ENCODE measurements around the gene LSM14A.
"Not testable (repeated sequence)": the region's sequence is repeated elsewhere in the genome, so short reads cannot be mapped to it uniquely, and the experiment has no call there.

The LSM14A gene

DNA sequence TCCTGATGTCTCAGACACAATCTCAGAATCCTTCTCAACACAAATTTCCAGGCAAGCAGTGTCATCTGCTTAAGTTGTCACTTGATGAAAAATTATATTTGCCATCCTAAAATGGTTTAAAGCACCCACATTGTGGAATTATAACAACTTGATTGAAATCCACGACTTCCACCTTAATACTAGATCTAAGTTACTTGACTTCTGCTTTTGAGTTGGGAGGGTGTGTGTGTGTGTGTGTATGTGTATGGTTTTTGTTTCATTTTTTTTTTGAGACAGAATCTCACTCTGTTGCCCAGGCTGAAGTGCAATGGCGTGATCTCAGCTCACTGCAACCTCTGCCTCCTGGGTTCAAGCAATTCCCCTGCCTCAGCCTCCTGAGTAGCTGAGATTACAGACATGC lies 10.4 kb upstream of the LSM14A start:
- not testable (repeated sequence) for H3K4me3 ChIP-seq (ENCODE audit: low read length); H3K27me3 ChIP-seq (replicated peaks; ENCODE audit: control insufficient read depth, insufficient read depth, low read length); H3K4me1 ChIP-seq (ENCODE audit: control insufficient read depth, insufficient read depth, low read length); DNase-seq (ENCODE audit: low read depth); H3K36me3 ChIP-seq (ENCODE audit: control insufficient read depth, insufficient read depth, low read length, severe bottlenecking); H3K9me3 ChIP-seq (ENCODE audit: control insufficient read depth, low read length); H3K9ac ChIP-seq (ENCODE audit: low read length)

DNA sequence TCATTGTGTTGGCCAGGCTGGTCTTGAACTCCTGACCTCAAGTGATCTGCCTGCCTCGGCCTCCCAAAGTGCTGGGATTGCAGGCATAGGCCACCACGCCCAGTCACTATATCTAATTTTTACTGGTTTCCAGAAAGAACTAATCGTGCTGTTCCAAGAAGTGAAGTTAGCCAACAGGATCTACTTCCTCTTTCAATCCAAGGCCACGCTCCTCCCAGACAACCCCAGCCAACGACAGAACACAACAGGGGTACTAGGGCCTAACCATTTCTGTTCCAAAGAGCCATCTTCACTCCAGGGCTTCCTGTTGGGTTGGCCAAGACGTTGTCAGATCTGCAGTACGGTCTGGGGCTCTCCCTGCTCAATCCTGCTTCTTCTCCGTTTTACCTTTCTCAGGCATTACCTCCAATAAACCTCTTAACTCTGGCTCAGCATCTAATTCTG lies 7.0 kb upstream of the LSM14A start:
- H3K27me3 ChIP-seq (replicated peaks; ENCODE audit: control insufficient read depth, insufficient read depth, low read length) = no peaks in the 10 kb centered on the region
- no peak overlapping the region for H3K9ac ChIP-seq (ENCODE audit: low read length)
- no peaks in the 10 kb centered on the region for H3K36me3 ChIP-seq (ENCODE audit: control insufficient read depth, insufficient read depth, low read length, severe bottlenecking)
- no peak for DNase-seq (ENCODE audit: low read depth)
- no peaks in the 10 kb centered on the region for H3K9me3 ChIP-seq (ENCODE audit: control insufficient read depth, low read length)
- no peak overlapping the region for H3K4me3 ChIP-seq (ENCODE audit: low read length)
- no peaks in the 10 kb centered on the region for H3K4me1 ChIP-seq (ENCODE audit: control insufficient read depth, insufficient read depth, low read length)

DNA sequence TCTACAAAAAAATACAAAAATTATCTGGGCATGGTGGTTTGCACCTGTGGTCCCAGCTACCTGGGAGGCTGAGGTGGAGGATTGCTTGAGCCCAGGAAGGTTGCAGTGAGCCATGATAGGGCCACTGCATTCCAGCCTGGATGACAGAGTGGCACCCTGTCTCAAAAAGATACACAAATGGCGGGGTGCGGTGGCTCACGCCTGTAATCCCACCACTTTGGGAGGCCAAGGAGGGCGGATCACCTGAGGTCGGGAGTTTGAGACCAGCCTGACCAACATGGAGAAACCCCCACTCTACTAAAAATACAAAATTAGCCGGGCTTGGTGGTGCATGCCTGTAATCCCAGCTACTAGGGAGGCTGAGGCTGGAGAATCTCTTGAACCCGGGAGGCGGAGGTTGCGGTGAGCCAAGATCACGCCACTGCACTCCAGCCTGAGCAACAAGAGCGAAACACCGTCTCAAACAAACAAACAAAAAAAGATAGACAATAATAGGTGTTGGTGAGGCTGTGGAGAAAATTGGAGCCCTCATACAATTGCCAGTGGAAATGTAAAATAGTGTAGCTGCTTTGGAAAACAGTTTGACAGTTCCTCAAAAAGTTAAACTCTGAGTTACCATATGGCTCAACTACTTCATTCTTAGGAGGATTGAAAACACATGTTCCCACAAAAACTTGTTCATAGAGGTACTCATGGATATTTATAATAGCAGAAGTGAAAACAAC lies 2.7 kb upstream of the LSM14A start:
- DNase-seq (ENCODE audit: low read depth); H3K9ac ChIP-seq (ENCODE audit: low read length); H3K27me3 ChIP-seq (replicated peaks; ENCODE audit: control insufficient read depth, insufficient read depth, low read length); H3K4me3 ChIP-seq (ENCODE audit: low read length); H3K36me3 ChIP-seq (ENCODE audit: control insufficient read depth, insufficient read depth, low read length, severe bottlenecking); H3K9me3 ChIP-seq (ENCODE audit: control insufficient read depth, low read length): not testable (repeated sequence)
- H3K4me1 ChIP-seq (ENCODE audit: control insufficient read depth, insufficient read depth, low read length) = peaks cover 15% of the 10 kb centered on the region

DNA sequence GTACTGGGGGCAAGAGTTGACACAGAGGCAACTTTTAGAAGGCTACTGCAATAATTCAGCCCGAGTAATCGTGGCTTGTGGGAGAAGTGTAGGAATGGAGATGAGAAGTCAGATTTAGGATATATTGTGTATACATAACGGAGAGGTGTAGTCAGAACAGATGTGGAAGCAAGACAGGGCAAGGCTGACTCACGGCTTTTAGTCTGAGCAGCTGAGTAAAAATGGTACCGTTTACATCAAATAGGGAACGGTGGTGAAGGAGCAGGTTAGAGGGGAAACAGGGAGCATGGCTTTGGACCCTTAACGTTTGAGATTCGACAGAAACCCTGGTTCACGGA lies 796 bp upstream of the LSM14A start:
- Histone ChIP-seq H3K9me3 (ENCODE audit: control insufficient read depth, low read length) (no peaks in the 10 kb centered on the region), H3K4me3 (ENCODE audit: low read length) (peak overlapping the region; percentile 95), H3K9ac (ENCODE audit: low read length) (peak overlapping the region; percentile 98), H3K27me3 (replicated peaks; ENCODE audit: control insufficient read depth, insufficient read depth, low read length) (no peaks in the 10 kb centered on the region), H3K36me3 (ENCODE audit: control insufficient read depth, insufficient read depth, low read length, severe bottlenecking) (no peaks in the 10 kb centered on the region), H3K4me1 (ENCODE audit: control insufficient read depth, insufficient read depth, low read length) (peaks cover 34% of the 10 kb centered on the region)
- DNase-seq (ENCODE audit: low read depth) = peak; percentile 76

DNA sequence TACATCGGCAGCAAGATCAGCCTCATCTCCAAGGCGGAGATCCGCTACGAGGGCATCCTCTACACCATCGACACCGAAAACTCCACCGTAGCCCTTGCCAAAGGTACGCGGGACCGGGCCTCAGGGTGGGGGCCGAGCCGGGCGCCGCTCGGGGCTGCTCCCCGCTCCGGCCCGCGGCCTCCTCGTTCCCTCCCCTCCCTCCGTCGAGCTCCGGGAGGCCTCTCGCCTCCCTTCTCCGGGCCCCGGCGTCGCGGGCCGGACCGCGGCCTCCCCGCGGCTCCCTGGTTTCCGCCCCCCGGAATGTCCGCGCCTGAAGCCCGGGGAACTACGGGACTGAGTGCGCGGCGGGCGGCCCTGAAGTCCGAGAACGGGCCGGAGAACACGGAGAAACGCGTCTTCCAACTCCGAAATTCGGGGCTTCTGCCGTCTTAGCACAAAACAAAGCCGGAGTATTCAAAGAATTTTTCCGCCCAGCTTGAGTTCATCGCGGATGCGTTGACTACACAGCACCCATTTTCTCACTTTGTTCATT lies 423 bp downstream of the LSM14A start:
- peak overlapping the region; percentile 95 for H3K4me3 ChIP-seq (ENCODE audit: low read length)
- peak; percentile 72 for DNase-seq (ENCODE audit: low read depth)
- H3K9me3 ChIP-seq (ENCODE audit: control insufficient read depth, low read length) = no peaks in the 10 kb centered on the region
- H3K36me3 ChIP-seq (ENCODE audit: control insufficient read depth, insufficient read depth, low read length, severe bottlenecking) = no peaks in the 10 kb centered on the region
- H3K4me1 ChIP-seq (ENCODE audit: control insufficient read depth, insufficient read depth, low read length) = peaks cover 46% of the 10 kb centered on the region
- no peaks in the 10 kb centered on the region for H3K27me3 ChIP-seq (replicated peaks; ENCODE audit: control insufficient read depth, insufficient read depth, low read length)
- H3K9ac ChIP-seq (ENCODE audit: low read length) = peak overlapping the region; percentile 98

DNA sequence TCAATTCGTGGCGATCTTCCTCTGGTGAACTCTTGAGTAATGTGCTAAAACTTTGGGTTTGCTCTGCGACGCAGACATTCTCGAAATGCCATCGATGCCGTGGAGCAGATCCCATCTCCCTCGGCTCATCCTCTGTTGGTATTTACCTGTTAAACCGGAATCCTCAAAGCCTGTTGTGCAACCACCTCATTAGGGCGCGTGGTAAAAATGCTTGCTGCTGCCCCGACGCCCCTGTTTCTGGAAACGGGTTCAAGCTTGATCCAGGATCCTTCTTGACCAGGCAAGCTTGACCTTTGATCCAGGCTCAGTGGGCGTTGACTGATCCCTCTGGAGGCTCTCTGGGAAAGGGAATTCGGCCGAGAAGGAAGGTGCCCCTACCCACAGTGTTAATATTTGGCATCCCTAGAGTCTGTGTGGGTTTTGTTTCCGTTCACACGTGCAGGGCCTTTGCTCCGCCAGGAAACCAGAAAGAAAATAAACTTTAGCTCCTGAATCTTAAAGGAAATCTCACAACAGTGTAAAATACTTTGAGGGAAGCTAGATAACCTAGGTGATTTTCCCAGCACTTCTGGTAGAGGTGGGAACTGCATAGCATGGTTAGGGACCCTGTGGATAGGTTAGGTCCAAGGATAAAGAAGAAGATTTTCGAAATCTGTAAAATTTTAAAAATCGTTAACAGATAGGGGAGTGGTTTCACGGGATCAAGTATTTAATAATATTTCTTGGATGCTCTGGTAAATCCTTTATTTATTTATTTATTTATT lies 1.1 kb downstream of the LSM14A start:
- Histone ChIP-seq H3K27me3 (replicated peaks; ENCODE audit: control insufficient read depth, insufficient read depth, low read length) (no peaks in the 10 kb centered on the region), H3K4me3 (ENCODE audit: low read length) (peak overlapping the region; percentile 95), H3K4me1 (ENCODE audit: control insufficient read depth, insufficient read depth, low read length) (peaks cover 52% of the 10 kb centered on the region), H3K9me3 (ENCODE audit: control insufficient read depth, low read length) (no peaks in the 10 kb centered on the region), H3K36me3 (ENCODE audit: control insufficient read depth, insufficient read depth, low read length, severe bottlenecking) (no peaks in the 10 kb centered on the region), H3K9ac (ENCODE audit: low read length) (peak overlapping the region; percentile 98)
- DNase-seq (ENCODE audit: low read depth) = peak; percentile 70

DNA sequence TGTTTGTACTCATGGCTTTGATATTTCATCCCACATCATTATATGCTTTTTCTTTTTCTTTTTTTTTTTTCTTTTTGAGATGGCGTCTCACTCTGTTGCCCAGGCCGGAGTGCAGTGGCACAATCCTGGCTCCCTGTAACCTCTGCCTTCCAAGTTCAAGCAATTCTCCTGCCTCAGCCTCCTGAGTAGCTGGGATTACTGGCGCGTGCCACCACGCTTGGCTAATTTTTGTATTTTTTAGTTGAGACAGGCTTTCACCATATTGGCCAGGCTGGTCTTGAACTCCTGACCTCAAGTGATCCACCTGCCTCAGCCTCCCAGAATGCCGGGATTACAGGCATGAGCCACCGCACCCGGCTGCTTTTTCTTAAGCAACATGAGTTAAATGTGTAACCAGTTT lies 2.9 kb downstream of the LSM14A start:
- H3K4me3 ChIP-seq (ENCODE audit: low read length) = peak overlapping the region; percentile 95
- not testable (repeated sequence) for DNase-seq (ENCODE audit: low read depth); H3K27me3 ChIP-seq (replicated peaks; ENCODE audit: control insufficient read depth, insufficient read depth, low read length); H3K36me3 ChIP-seq (ENCODE audit: control insufficient read depth, insufficient read depth, low read length, severe bottlenecking); H3K9me3 ChIP-seq (ENCODE audit: control insufficient read depth, low read length)
- peak overlapping the region; percentile 98 for H3K9ac ChIP-seq (ENCODE audit: low read length)
- peaks cover 64% of the 10 kb centered on the region for H3K4me1 ChIP-seq (ENCODE audit: control insufficient read depth, insufficient read depth, low read length)

DNA sequence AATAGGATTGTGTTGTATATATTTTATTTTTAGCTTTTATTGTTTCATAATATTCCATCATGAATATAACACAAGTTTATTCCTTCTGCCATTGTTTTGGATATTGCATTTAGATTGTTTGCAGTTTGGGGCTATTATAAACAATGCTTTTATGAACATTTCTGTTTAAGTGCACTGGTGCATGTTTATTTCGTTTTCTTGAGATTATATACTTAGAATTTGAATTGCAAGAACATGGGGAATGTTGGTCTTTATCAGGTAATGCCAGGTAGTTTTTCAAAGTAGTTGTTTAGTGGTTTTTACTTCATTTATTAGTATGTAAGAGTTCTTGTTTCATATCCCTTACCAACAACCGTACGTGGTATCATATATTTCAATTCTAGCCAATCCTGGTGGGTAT lies 4.3 kb downstream of the LSM14A start:
- peak overlapping the region; percentile 95 for H3K4me3 ChIP-seq (ENCODE audit: low read length)
- peaks cover 61% of the 10 kb centered on the region for H3K4me1 ChIP-seq (ENCODE audit: control insufficient read depth, insufficient read depth, low read length)
- no peak for DNase-seq (ENCODE audit: low read depth)
- H3K9me3 ChIP-seq (ENCODE audit: control insufficient read depth, low read length) = no peaks in the 10 kb centered on the region
- H3K27me3 ChIP-seq (replicated peaks; ENCODE audit: control insufficient read depth, insufficient read depth, low read length) = no peaks in the 10 kb centered on the region
- peaks cover 8% of the 10 kb centered on the region for H3K36me3 ChIP-seq (ENCODE audit: control insufficient read depth, insufficient read depth, low read length, severe bottlenecking)
- H3K9ac ChIP-seq (ENCODE audit: low read length) = no peak overlapping the region

DNA sequence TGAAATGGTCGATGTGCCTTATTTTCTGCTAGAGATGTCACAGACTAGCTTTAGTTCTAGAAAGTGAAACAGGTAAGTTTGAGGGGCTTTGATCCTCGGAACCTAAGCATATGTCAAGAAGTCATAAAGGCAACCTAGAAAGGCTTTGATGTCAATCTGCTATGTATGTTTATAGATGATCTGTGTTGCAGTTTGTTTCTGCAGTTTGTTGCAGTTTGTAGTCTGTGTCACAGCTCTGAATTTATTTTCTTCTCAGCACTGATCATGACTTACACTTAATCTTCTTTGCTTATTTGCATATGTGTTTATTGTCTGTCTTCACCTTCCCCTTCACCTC lies 5.9 kb downstream of the LSM14A start:
- peaks cover 57% of the 10 kb centered on the region for H3K4me1 ChIP-seq (ENCODE audit: control insufficient read depth, insufficient read depth, low read length)
- no peak overlapping the region for H3K9ac ChIP-seq (ENCODE audit: low read length)
- no peak for DNase-seq (ENCODE audit: low read depth)
- peaks cover 8% of the 10 kb centered on the region for H3K36me3 ChIP-seq (ENCODE audit: control insufficient read depth, insufficient read depth, low read length, severe bottlenecking)
- H3K9me3 ChIP-seq (ENCODE audit: control insufficient read depth, low read length) = no peaks in the 10 kb centered on the region
- no peaks in the 10 kb centered on the region for H3K27me3 ChIP-seq (replicated peaks; ENCODE audit: control insufficient read depth, insufficient read depth, low read length)
- H3K4me3 ChIP-seq (ENCODE audit: low read length) = peak overlapping the region; percentile 95

DNA sequence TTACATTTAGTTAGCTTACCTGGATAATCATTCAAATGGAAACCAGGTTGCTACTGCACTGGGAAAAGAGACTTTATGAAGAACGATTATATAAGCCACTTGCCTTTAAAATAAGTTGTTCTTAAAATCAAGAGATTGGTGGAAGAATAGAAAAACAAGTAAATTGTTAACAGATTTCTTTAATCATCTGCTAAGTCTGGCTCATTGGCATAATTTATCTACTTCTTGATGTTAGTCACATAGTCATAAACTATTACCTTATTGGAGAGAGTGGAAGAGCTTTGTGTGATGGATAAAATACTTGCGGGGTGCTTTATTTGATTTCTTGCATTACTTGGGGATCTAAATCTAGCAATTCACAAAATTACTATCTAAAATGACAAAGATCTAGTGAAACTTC lies 6.8 kb downstream of the LSM14A start:
- no peaks in the 10 kb centered on the region for H3K9me3 ChIP-seq (ENCODE audit: control insufficient read depth, low read length)
- H3K4me1 ChIP-seq (ENCODE audit: control insufficient read depth, insufficient read depth, low read length) = peaks cover 61% of the 10 kb centered on the region
- no peaks in the 10 kb centered on the region for H3K27me3 ChIP-seq (replicated peaks; ENCODE audit: control insufficient read depth, insufficient read depth, low read length)
- H3K36me3 ChIP-seq (ENCODE audit: control insufficient read depth, insufficient read depth, low read length, severe bottlenecking) = peaks cover 8% of the 10 kb centered on the region
- H3K9ac ChIP-seq (ENCODE audit: low read length) = no peak overlapping the region
- DNase-seq (ENCODE audit: low read depth) = no peak
- peak overlapping the region; percentile 29 for H3K4me3 ChIP-seq (ENCODE audit: low read length)

DNA sequence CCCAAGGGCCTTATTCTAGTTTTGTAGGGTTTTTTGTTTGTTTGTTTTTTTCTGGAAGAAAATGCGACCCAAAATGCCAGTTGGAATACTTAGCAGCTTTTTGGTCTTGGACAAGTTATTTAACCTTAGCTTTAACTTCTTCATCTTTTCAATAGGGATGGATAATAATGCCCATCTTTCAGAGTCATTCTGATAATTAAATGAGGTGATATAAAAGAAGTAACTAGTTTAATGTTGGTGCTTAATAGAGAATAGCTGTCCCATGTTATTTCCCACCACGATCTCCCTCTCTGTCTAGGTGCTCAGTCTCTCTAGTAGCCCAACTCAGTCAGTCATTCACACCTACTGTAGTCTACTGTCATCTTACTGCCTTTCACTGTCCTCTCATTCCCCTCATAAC lies 8.0 kb downstream of the LSM14A start:
- no peak overlapping the region for H3K4me3 ChIP-seq (ENCODE audit: low read length)
- peaks cover 8% of the 10 kb centered on the region for H3K36me3 ChIP-seq (ENCODE audit: control insufficient read depth, insufficient read depth, low read length, severe bottlenecking)

More for the DNA sequence above, 8.0 kb downstream of the LSM14A start:
- no peak for DNase-seq (ENCODE audit: low read depth)
- Histone ChIP-seq H3K4me1 (ENCODE audit: control insufficient read depth, insufficient read depth, low read length) (peaks cover 61% of the 10 kb centered on the region), H3K9ac (ENCODE audit: low read length) (no peak overlapping the region), H3K9me3 (ENCODE audit: control insufficient read depth, low read length) (no peaks in the 10 kb centered on the region), H3K27me3 (replicated peaks; ENCODE audit: control insufficient read depth, insufficient read depth, low read length) (no peaks in the 10 kb centered on the region)
